ENCODE results near the gene MVB12B.

GRCh38 chr9:126495411-126496180 is 169.0 kb downstream of the MVB12B start:
- TF ChIP-seq CTCF (conservative IDR thresholded peaks at IDR 0.05 in 1 of 2, IDR thresholded peaks at IDR 0.05 in 1 of 2; ENCODE audit: extremely low read depth in 1 of 2, insufficient read depth in 1 of 2, low read depth in 1 of 2, low read length in 2 of 2) (no peak), EZH2 (IDR thresholded peaks at IDR 0.05; ENCODE audit: borderline replicate concordance, low read length) (no peak)
